Activated B cell treated with CpG ODN at 0.5 μM for 24 hours (primary cell): ENCODE measurements around the gene BST1. TPM values are rescaled to one million over a fixed set of nuclear protein-coding genes. Genes with fewer than 3 reads are reported as not detected.

Source experiments
- ATAC-seq: fragments of 200-7000 bp; cut with Tn5 transposase; one replicate; pipeline ENCODE4 v1.10.0; 2021; ENCODE audit warnings: low read depth, mild to moderate bottlenecking, moderate library complexity
- CTCF ChIA-PET: fragments of 350-600 bp; sonication (Branson Sonifier 250); formaldehyde crosslinking; loops from one replicate; lab custom pipeline; 2021; ENCODE audit warnings: antibody characterized with exemption; lab: Charles Lee
- POLR2A ChIA-PET: fragments of 350-600 bp; sonication (Branson Sonifier 250); formaldehyde crosslinking; loops from one replicate; lab custom pipeline; 2021; ENCODE audit warnings: antibody characterized with exemption; lab: Charles Lee
- DNase-seq: peaks from one replicate; pipeline ENCODE4 v3.0.0; 2022
- H3K27ac Mint-ChIP-seq: one replicate; pipeline ENCODE4 v1.8.0; 2020; ENCODE audit warnings: mixed read lengths
- H3K27me3 Mint-ChIP-seq: one replicate; pipeline ENCODE4 v1.8.0; 2021; ENCODE audit warnings: mixed read lengths
- H3K36me3 Mint-ChIP-seq: one replicate; pipeline ENCODE4 v1.8.0; 2021; ENCODE audit warnings: low read depth, mixed read lengths
- H3K4me1 Mint-ChIP-seq: one replicate; pipeline ENCODE4 v1.8.0; 2021; ENCODE audit warnings: mixed read lengths
- H3K4me3 Mint-ChIP-seq: one replicate; pipeline ENCODE4 v1.8.0; 2020; ENCODE audit warnings: mild to moderate bottlenecking, mixed read lengths
- H3K9me3 Mint-ChIP-seq: one replicate; pipeline ENCODE4 v1.8.0; 2020; ENCODE audit warnings: mixed read lengths
- CTCF ChIP-seq: fragments of 200-600 bp; IDR thresholded peaks from one replicate; pipeline ENCODE4 v1.8.0; 2022; ENCODE audit warnings: antibody characterized with exemption, mild to moderate bottlenecking
- intact Hi-C: fragments of 100-400 bp; cut with micrococcal nuclease; formaldehyde crosslinking; loops from one replicate; pipeline ENCODE4 v1.15.1; 2024
- total RNA-seq: library from RNA; stranded (reverse); gene quantifications from 2 replicates; pipeline ENCODE4 v1.2.3, GENCODE V29; 2022

The BST1 gene
- total RNA-seq, 1 donor from 2014 or later: 0.49 TPM

- Mint-ChIP-seq H3K27ac (no peak overlapping the region), H3K9me3 (no peaks in the 10 kb centered on the region), H3K4me1 (peaks cover 27% of the 10 kb centered on the region), H3K36me3 (peaks cover 12% of the 10 kb centered on the region), H3K27me3 (no peaks in the 10 kb centered on the region), H3K4me3 (peak overlapping the region; percentile 97)
- no peak for TF ChIP-seq CTCF
- ChIA-PET CTCF (no interaction called here), POLR2A (interaction anchor here (1.6 to 2.3 kb wide), 2 partner anchors 24 to 26 kb away, joined by 4 to 14 read pairs; partner anchors contain the start of gene FBXL5)
- intact Hi-C loops: loop anchor here (1.0 to 10.0 kb wide), 3 partner anchors 26 to 678 kb away; partner anchors contain the start of genes CPEB2, FBXL5 and TAPT1
- DNase-seq: no peak
- no peak for ATAC-seq
Measured at GRCh38 chr4:15681067-15681371, 21.8 kb upstream of the BST1 start.

DNA sequence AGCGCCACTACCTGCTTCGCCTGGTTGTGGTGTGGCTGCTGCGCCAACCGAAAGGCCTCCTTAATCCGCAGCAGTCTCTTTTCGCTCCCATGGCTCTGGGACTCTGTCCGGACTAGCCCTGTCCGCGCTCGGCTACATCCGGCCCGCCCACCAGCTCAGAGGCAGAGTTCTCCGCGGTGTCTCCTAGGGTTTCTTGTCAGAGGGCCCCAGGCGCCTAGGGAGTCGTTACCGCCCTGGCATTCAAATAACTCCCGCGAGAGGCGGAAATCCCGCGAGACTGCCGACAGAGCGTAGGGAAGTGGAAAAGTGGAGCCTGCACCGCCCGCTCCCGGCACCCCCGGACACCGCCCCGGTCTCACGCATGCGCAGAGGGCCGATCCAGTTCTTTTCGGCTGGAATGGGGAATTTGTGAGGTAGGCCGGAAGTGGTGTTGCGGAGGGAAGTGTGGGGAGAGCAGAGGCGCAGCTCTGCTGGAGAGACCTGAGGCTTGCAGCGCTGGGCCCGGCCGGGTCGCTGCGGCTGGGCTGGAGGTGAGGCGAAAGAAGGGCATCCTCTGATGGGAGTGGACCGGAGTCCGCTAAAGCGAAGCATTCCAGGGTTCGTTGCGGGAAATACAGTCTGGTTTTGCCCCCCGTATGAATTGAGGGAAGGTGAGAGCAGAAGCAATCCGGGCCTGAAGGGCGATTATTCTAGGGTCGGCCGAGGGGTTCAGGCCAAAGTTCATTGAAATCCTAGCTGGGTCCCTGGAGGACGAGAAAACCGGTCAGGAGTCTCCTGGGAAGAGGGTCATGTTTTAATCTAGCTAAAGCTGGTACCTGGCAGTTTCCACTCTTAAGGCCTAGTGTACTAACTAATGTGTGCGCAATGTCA is 21.3 kb upstream of the BST1 start, which contains the start of gene FAM200B:
FAM200B (plus strand) TSS at position 456 of the 870 bp plus-strand sequence. CDS start 5,151 bp downstream, outside the sequence.
- TF ChIP-seq CTCF: no peak
- Mint-ChIP-seq H3K4me1 (peaks cover 27% of the 10 kb centered on the region), H3K27me3 (no peaks in the 10 kb centered on the region), H3K9me3 (no peaks in the 10 kb centered on the region), H3K36me3 (peaks cover 18% of the 10 kb centered on the region), H3K4me3 (peak within 1 kb of the TSS; percentile 97), H3K27ac (peak within 1 kb of the TSS; percentile 93)
- DNase-seq (peak; percentile 98), ATAC-seq (peak; percentile 98)
- intact Hi-C loops: loop anchor here (1.0 to 10.0 kb wide), 3 partner anchors 26 to 679 kb away; partner anchors contain the start of genes CPEB2, FBXL5 and TAPT1
- ChIA-PET POLR2A (interaction anchor here (1.6 to 2.3 kb wide), 2 partner anchors 24 to 27 kb away, joined by 4 to 14 read pairs; partner anchors contain the start of gene FBXL5), CTCF (no interaction called here)

- intact Hi-C loops: loop anchor here (10.0 kb wide), 1 partner anchor 542 kb away; the partner anchor contains the start of gene TAPT1
- no peak for ATAC-seq
- POLR2A ChIA-PET: interaction anchor here (0.6 to 2.3 kb wide), 3 partner anchors 9 to 677 kb away, joined by 3 to 14 read pairs (median 4); partner anchors contain the start of gene FBXL5
- Mint-ChIP-seq H3K27ac (peak overlapping the region; percentile 93), H3K36me3 (peaks cover 27% of the 10 kb centered on the region), H3K4me1 (peaks cover 27% of the 10 kb centered on the region), H3K4me3 (peak overlapping the region; percentile 97), H3K9me3 (no peaks in the 10 kb centered on the region), H3K27me3 (no peaks in the 10 kb centered on the region)
- CTCF ChIA-PET: interaction anchor here (0.8 kb wide), 1 partner anchor 123 kb away, joined by 3 read pairs; no protein-coding TSS in a partner anchor
- no peak for TF ChIP-seq CTCF
- no peak for DNase-seq
Measured at GRCh38 chr4:15682242-15683142, 20.4 kb upstream of the BST1 start.

DNA sequence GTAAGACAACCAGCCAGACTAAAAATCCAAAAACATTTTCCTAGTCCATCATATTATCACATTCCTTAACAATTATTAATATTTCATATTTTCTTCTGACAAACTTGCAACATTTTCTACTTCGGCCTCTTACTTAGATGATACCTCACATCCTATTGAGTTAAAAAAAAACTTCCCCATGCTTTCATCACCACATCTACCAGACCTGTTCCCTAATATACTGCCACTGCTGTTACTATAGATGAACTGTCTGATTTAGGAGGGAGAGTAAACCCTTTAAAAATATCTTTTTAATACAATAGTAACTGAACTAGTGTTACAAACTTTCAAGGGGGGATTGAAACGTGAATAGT is 19.7 kb upstream of the BST1 start:
- no peak for ATAC-seq
- Mint-ChIP-seq H3K27me3 (no peaks in the 10 kb centered on the region), H3K36me3 (peaks cover 32% of the 10 kb centered on the region), H3K4me1 (peaks cover 27% of the 10 kb centered on the region), H3K9me3 (no peaks in the 10 kb centered on the region), H3K4me3 (no peak overlapping the region), H3K27ac (no peak overlapping the region)
- CTCF ChIA-PET: no interaction called here
- POLR2A ChIA-PET: interaction anchor here (0.6 kb wide), 1 partner anchor 678 kb away, joined by 4 read pairs; no protein-coding TSS in a partner anchor
- no peak for DNase-seq
- intact Hi-C loops: loop anchor here (10.0 kb wide), 1 partner anchor 542 kb away; the partner anchor contains the start of gene TAPT1
- no peak for TF ChIP-seq CTCF
